HepG2 (cell line): ENCODE measurements around the gene C5. TPM values are rescaled to one million over a fixed set of nuclear protein-coding genes. Genes with fewer than 3 reads are reported as not detected.

Experiments used
- AGO2 ChIP-seq: fragments of 200-400 bp; formaldehyde crosslinking; optimal IDR thresholded peaks from 2 replicates; pipeline ENCODE3; 2017; ENCODE audit warnings: mild to moderate bottlenecking, low read depth, low read length, moderate library complexity
- FOSL2 ChIP-seq: sonication (generic); formaldehyde crosslinking; IDR thresholded peaks from 2 replicates; pipeline ENCODE4 v1.4.0; 2020; ENCODE audit warnings: missing genetic modification reagents
- HNF4G ChIP-seq, 2 experiments: sonication (generic) in 1 of 2; formaldehyde crosslinking in 1 of 2; IDR thresholded peaks; 2 replicates each; pipeline versions ENCODE4 v1.4.0 to v1.6.1; 2011 to 2020; ENCODE audit warnings: borderline replicate concordance in 2 of 2, low read depth in 2 of 2, mild to moderate bottlenecking in 2 of 2, low read length in 1 of 2, missing genetic modification reagents in 1 of 2, moderate library complexity in 1 of 2
- KDM1A ChIP-seq: IDR thresholded peaks from 2 replicates; pipeline ENCODE4 v1.6.1; 2016; ENCODE audit warnings: missing compliant biosample characterization
- MED1 ChIP-seq: sonication (generic); formaldehyde crosslinking; IDR thresholded peaks from 2 replicates; pipeline ENCODE4 v1.4.0; 2020; ENCODE audit warnings: missing genetic modification reagents
- MED8 ChIP-seq: sonication (generic); formaldehyde crosslinking; IDR thresholded peaks from 2 replicates; pipeline ENCODE4 v1.8.1; 2023; ENCODE audit warnings: mild to moderate bottlenecking, missing genetic modification reagents; ENCODE audit not compliant: insufficient replicate concordance
- MEIS2 ChIP-seq: sonication (generic); formaldehyde crosslinking; IDR thresholded peaks from 2 replicates; pipeline ENCODE4 v1.9.0; 2021; ENCODE audit warnings: mild to moderate bottlenecking, missing genetic modification reagents
- RFX5 ChIP-seq: IDR thresholded peaks from 2 replicates; pipeline ENCODE4 v1.6.1; 2011; ENCODE audit warnings: low read depth, low read length, improper control_type of control experiment
- ZNF101 ChIP-seq: sonication (generic); formaldehyde crosslinking; IDR thresholded peaks from 2 replicates; pipeline ENCODE4 v1.4.0; 2020; ENCODE audit warnings: mild to moderate bottlenecking, low read depth, missing genetic modification reagents, borderline replicate concordance
- ZNF749 ChIP-seq: sonication (generic); formaldehyde crosslinking; IDR thresholded peaks from 2 replicates; pipeline ENCODE4 v1.8.0; 2022; ENCODE audit warnings: mild to moderate bottlenecking, missing genetic modification reagents, moderate library complexity, borderline replicate concordance
- polyA plus RNA-seq, 8 experiments: library from polyadenylated mRNA; depleted of rRNA in 3 of 8; stranded (reverse) in 7 of 8; unstranded in 1 of 8; fragments of >200 nt; fragmentation: Illumina TruSeq in 4 of 8; extraction: Trizol in 4 of 8; gene quantifications; 2 replicates each; pipeline versions ENCODE4 v1.2.1 to v1.2.3, GENCODE V29; 2011 to 2016; ENCODE audit warnings: low read depth in 4 of 8, missing spikeins in 1 of 8, mixed read lengths in 1 of 8; ENCODE audit not compliant: insufficient read depth in 1 of 8
- total RNA-seq, 5 experiments: library from RNA; depleted of rRNA; stranded (reverse); fragments of >200 nt; fragmentation: Illumina TruSeq; extraction: Trizol; gene quantifications; 2 replicates each; pipeline ENCODE4 v1.2.3, GENCODE V29; 2016; ENCODE audit warnings: low read depth in 1 of 5
- TF ChIP-seq, protein P1 (sequence below): IDR thresholded peaks from 2 replicates; pipeline ENCODE4 v1.6.1; 2018; ENCODE audit warnings: missing genetic modification reagents, mild to moderate bottlenecking, missing compliant biosample characterization
- TF ChIP-seq, protein P2 (sequence below): sonication (generic); formaldehyde crosslinking; IDR thresholded peaks from 2 replicates; pipeline ENCODE4 v1.8.1; 2023; ENCODE audit warnings: mild to moderate bottlenecking, missing genetic modification reagents, borderline replicate concordance
- TF ChIP-seq, protein P3 (sequence below): sonication (generic); formaldehyde crosslinking; IDR thresholded peaks from 2 replicates; pipeline ENCODE4 v1.4.0; 2020; ENCODE audit warnings: missing genetic modification reagents
- TF ChIP-seq, protein P4 (sequence below): IDR thresholded peaks from 2 replicates; pipeline ENCODE4 v1.6.1; 2016; ENCODE audit warnings: missing biosample characterization, missing genetic modification reagents, low read depth
- TF ChIP-seq, protein P5 (sequence below): sonication (generic); formaldehyde crosslinking; IDR thresholded peaks from 2 replicates; pipeline ENCODE4 v1.4.0; 2020; ENCODE audit warnings: mild to moderate bottlenecking, low read depth, missing genetic modification reagents

C5 gene
- total and polyA plus RNA-seq, 2 of the 13 experiments (the other 11 are each of a cell fraction or from before 2014, with no cell fraction given), result 57.6 to 192 TPM

DNA sequence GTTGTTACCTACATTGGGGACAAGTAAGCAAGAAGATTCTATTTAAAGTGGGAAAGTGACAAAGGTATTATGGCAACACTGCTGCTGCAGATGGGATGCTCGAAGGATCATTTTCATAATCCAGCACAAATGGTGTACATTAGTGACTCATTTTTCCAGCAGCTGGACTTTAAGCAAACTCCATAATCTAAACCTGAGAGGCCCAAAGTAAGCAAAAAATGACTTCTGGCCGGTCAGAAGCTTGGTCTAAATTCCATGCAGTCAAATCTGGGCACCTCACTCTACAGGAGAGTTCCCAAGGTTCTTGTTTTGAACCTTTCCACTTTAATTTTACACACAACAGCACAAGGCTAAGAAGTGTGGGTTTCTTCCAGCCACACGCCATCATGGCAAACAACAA, 79.8 kb downstream of the C5 start (continued):
- TF ChIP-seq, protein P1, sequence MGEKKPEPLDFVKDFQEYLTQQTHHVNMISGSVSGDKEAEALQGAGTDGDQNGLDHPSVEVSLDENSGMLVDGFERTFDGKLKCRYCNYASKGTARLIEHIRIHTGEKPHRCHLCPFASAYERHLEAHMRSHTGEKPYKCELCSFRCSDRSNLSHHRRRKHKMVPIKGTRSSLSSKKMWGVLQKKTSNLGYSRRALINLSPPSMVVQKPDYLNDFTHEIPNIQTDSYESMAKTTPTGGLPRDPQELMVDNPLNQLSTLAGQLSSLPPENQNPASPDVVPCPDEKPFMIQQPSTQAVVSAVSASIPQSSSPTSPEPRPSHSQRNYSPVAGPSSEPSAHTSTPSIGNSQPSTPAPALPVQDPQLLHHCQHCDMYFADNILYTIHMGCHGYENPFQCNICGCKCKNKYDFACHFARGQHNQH (CRISPR knock-in tag), result no peak
- TF ChIP-seq KDM1A (no peak), HNF4G (IDR thresholded peaks at IDR 0.05; ENCODE audit: borderline replicate concordance, low read depth, low read length) (peak; percentile 19; the same call in 1 of the 2 replicates), HNF4G (CRISPR knock-in tag; IDR thresholded peaks at IDR 0.05; ENCODE audit: borderline replicate concordance, low read depth) (no peak), ZNF101 (CRISPR knock-in tag) (no peak), FOSL2 (CRISPR knock-in tag) (0 out of 2 replicates have a peak, but pooled peaks have one; percentile 22), ZNF749 (CRISPR knock-in tag) (no peak), MED1 (CRISPR knock-in tag) (no peak), MEIS2 (CRISPR knock-in tag) (no peak), RFX5 (no peak), AGO2 (no peak), MED8 (CRISPR knock-in tag) (no peak)
- TF ChIP-seq, protein P2, sequence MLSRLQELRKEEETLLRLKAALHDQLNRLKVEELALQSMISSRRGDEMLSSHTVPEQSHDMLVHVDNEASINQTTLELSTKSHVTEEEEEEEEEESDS (CRISPR knock-in tag), result no peak
- TF ChIP-seq, protein P3, sequence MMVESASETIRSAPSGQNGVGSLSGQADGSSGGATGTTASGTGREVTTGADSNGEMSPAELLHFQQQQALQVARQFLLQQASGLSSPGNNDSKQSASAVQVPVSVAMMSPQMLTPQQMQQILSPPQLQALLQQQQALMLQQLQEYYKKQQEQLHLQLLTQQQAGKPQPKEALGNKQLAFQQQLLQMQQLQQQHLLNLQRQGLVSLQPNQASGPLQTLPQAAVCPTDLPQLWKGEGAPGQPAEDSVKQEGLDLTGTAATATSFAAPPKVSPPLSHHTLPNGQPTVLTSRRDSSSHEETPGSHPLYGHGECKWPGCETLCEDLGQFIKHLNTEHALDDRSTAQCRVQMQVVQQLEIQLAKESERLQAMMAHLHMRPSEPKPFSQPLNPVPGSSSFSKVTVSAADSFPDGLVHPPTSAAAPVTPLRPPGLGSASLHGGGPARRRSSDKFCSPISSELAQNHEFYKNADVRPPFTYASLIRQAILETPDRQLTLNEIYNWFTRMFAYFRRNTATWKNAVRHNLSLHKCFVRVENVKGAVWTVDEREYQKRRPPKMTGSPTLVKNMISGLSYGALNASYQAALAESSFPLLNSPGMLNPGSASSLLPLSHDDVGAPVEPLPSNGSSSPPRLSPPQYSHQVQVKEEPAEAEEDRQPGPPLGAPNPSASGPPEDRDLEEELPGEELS (CRISPR knock-in tag), result no peak
- TF ChIP-seq, protein P4, sequence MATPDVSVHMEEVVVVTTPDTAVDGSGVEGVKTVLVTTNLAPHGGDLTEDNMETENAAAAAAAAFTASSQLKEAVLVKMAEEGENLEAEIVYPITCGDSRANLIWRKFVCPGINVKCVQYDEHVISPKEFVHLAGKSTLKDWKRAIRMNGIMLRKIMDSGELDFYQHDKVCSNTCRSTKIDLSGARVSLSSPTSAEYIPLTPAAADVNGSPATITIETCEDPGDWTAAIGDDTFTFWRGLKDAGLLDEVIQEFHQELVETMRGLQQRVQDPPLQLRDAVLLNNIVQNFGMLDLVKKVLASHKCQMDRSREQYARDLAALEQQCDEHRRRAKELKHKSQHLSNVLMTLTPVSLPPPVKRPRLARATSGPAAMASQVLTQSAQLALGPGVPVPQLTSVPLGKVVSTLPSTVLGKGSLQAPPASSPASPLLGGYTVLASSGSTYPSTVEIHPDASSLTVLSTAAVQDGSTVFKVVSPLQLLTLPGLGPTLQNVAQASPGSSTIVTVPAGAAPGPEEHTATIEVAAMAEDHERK (CRISPR knock-in tag), result no peak
- TF ChIP-seq, protein P5, sequence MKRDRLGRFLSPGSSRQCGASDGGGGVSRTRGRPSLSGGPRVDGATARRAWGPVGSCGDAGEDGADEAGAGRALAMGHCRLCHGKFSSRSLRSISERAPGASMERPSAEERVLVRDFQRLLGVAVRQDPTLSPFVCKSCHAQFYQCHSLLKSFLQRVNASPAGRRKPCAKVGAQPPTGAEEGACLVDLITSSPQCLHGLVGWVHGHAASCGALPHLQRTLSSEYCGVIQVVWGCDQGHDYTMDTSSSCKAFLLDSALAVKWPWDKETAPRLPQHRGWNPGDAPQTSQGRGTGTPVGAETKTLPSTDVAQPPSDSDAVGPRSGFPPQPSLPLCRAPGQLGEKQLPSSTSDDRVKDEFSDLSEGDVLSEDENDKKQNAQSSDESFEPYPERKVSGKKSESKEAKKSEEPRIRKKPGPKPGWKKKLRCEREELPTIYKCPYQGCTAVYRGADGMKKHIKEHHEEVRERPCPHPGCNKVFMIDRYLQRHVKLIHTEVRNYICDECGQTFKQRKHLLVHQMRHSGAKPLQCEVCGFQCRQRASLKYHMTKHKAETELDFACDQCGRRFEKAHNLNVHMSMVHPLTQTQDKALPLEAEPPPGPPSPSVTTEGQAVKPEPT (CRISPR knock-in tag), result no peak
